Activated T-helper 9 cell treated with anti-CD3 and anti-CD28 coated beads, Interleukin-2, amount 50 U/mL, for 16 hours (primary cell): Measurements from ENCODE around the gene RMDN2.
"Not testable (repeated sequence)": the region's sequence is repeated elsewhere in the genome, so short reads cannot be mapped to it uniquely, and the experiment has no call there.

Experiments
- DNase-seq: peaks from one replicate; pipeline ENCODE4 v3.0.0-alpha.2; 2020; ENCODE audit warnings: low read depth

The RMDN2 gene

DNA sequence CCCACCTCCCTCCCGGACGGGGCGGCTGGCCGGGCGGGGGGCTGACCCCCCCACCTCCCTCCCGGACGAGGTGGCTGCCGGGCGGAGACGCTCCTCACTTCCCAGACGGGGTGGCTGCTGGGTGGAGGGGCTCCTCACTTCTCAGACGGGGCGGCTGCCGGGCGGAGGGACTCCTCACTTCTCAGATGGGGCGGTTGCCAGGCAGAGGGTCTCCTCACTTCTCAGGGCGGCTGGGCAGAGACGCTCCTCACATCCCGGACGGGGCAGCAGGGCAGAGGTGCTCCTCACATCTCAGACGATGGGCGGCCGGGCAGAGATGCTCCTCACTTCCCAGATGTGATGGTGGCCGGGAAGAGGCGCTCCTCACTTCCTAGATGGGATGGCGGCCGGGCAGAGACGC, 7.8 kb downstream of the RMDN2 start:
- not testable (repeated sequence) for DNase-seq

DNA sequence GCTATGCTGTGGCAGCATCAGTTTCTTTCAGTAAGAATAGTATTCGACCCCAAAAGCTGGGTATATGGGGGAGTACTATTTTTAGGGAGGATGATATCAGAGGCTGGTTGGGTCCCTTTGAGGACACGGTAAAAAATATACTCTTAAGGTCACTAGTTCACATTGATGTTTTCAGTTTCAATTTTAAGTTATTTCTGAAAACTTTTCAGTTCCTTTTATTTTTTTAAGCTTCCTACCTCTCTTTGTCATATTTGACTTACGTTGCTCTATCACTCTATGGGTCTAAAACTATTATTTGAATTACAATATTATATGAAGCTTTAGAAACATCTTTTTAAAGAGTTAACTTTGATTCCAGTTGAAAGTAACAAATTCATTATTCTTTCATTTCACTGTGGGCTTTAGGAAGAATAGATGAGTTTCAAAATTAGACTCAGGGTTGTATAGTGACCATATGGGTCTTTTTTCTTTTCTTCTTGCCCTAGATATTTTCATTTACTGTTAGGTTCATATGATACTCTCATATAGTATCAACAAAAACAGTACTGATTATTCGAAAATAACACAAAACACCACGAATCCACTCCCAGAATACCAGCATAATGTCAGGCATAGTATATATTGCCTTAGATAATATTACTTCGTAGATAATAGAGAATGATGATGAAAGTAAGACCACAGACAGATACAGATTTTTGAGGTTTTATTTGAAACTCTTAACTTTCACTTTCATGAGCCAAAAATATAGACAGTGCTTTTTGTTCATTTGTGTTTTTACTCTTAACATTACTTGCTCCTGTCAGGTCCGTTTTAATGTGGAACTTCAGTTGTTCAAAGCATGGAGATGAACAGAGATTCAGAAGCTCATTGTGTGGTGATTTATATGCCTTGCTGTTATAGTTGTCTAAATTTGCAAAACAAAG, 9.8 kb downstream of the RMDN2 start:
- no peak for DNase-seq

DNA sequence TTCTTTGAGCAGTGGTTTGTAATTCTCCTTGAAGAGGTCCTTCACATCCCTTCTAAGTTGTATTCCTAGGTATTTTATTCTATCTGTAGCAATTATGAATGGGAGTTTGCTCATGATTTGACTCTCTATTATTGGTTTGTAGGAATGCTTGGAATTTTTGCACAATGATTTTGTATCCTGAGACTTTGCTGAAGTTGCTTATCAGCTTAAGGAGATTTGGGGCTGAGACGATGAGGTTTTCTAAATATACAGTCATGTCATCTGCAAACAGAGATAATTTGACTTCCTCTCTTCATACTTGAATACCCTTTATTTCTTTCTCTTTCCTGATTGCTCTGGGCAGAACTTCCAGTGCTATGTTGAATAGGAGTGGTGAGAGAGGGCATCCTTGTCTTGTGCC, 12.5 kb downstream of the RMDN2 start:
- DNase-seq: not testable (repeated sequence)

DNA sequence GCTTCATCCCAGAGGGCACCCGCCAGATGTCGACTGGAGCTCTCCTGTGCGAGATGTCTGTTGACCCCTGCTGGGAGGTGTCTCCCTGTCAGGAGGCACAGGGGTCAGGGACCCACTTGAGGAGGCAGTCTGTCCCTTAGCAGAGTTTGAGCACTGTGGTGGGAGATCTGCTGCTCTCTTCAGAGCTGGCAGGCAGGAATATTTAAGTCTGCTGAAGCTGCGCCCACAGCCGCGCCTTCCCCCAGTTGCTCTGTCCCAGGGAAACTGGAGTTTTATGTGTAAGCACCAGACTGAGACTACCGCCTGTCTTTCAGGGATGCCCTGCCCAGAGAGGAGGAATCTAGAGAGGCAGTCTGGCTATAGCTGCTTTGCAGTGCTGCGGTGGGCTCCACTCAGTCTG, 16.2 kb downstream of the RMDN2 start:
- DNase-seq: not testable (repeated sequence)

DNA sequence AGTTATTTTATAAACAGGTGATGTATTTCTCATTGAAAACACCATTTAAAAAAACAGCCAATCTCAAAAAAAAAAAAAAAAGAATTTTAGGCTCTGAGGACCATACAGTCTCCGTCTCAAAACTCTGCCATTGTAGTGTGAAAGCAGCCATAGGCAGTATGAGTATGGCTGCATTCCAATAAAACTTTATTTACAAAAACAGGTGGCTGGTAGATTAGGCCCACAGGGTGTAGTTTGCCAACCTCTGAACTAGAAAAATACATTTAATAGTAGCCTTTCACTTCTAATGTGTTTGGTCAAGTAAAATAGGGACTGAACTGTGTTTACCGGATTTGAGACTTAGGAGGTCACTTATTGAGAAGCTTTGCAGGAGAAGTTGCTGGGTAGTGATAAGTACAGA, 19.2 kb downstream of the RMDN2 start:
- no peak for DNase-seq

DNA sequence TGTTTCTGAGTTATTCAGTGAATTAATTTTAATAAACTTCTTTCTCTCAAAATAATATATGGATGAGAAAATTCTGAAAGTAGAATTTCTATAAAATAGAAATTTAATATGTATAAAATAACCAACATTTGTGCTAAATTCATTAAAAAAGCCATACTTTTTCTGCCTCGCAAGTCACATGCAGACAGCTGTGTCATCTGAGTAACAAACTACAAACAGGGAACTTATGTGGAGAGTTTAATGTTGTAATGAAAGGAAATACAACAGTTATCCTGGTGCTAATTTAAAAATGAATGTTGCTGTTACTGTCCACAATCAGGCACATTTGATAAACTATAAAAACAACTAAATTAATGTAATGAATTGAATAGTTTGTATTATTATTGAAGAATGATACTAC, 22.2 kb downstream of the RMDN2 start:
- DNase-seq: no peak

DNA sequence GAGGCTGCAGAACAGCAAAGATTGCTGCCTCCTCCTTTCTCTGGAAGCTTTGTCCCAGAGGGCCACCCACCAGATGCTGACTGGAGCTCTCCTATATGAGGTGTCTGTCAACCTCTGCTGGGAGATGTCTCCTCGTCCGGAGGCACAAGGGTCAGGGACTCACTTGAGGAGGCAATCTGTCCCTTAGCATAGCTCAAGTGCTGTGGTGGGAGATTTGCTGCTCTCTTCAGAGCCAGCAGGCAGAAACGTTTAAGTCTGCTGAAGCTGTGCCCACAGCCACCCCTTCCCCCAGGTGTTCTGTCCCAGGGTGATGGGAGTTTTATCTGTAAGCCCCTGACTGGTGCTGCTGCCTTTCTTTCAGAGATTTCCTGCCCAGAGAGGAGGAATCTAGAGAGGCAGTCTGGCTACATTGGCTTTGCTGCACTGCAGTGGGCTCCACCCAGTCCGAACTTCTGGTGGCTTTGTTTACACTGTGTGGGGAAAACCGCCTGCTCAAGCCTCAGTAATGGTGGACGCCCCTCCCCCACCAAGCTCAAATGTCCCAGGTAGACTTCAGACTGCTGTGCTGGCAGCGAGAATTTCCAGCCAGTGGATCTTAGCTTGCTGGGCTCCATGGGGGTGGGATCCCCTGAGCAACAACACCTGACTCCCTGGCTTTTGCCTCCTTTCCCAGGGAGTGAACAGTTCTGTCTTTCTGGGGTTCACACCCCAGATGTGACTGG, 37.1 kb downstream of the RMDN2 start:
- not testable (repeated sequence) for DNase-seq

DNA sequence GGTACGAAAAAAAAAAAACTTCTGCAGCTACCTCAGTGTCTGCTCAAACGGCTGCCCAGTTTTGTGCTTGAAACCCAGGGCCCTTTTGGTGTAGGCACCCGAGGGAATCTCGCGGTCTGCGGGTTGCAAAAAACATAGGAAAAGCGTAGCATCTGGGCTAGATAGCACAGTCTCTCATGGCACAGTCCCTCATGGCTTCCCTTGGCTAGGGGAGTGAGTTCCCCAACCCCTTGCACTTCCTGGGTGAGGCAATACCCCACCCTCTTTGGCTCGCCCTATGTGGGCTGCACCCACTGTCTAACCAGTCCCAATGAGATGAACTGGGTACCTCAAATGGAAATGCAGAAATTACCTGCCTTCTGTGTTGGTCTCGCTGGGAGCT, 37.6 kb downstream of the RMDN2 start:
- DNase-seq: not testable (repeated sequence)

DNA sequence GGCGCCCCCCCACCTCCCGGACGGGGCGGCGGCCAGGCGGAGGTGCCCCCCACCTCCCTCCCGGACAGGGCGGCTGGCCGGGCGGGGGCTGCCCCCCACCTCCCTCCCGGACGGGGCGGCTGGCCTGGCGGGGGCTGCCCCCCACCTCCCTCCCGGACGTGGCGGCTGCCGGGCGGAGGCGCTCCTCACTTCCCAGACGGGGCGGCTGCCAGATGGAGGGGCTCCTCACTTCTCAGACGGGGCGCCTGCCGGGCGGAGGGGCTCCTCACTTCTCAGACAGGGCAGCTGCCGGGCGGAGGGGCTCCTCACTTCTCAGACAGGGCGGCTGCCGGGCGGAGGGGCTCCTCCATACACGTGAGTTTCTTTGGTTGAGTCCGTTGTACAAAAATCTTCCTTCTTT, 38.8 kb downstream of the RMDN2 start:
- DNase-seq: not testable (repeated sequence)

DNA sequence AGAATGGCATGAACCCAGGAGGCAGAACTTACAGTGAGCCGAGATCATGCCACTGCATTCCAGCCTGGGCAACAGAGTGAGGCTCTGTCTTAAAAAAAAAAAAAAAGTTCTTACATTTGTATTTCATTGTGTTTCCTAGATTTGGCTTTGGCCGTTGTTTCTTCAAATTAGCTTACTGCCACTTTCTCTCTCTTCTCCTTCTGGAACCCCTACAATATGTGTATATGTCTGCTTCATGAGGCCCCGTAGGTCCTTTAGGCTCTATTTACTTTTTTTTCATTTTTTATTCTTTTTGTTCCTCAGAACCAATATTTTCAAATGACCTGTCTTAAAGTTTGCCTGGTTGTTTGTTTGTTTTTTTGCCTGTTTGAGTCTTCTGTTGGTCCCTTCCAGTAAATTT, 41.2 kb downstream of the RMDN2 start:
- no peak for DNase-seq

DNA sequence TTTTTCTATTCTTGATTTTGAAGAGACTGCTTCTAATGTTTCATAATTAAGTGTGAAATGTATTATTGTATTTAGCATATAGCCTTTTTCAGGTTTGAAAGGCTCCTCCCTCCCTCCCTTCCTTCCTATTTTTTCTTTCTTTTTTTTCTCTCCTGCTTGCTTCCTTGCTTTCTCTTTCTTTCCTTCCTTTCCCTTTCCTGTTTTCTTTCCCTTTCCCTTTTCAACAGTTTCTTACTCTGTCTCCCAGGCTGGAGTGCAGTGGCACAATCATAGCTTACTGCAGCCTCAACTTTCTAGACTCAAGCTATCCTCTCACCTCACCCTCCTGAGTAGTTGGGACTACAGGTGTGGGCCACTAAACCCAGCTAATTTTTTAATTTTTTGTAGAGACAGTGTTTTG, 44.6 kb downstream of the RMDN2 start:
- DNase-seq: no peak

DNA sequence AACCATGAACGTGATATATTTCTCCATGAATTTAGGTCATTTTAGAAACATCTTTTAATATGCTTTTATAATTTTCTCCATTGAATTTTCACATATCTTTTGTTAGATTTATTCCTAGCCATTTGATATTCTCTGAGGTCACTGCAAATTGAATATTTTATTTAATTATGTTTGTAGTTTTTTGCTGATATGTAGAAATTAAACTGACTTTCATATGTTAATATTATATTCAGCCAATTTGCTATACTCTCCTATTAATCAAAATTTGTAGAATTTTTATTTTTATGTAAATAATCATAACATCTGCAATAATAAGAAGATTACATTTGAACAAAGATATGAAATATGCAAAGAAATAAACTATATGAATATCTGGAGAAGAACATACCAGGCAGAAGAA, 46.9 kb downstream of the RMDN2 start:
- DNase-seq: no peak

DNA sequence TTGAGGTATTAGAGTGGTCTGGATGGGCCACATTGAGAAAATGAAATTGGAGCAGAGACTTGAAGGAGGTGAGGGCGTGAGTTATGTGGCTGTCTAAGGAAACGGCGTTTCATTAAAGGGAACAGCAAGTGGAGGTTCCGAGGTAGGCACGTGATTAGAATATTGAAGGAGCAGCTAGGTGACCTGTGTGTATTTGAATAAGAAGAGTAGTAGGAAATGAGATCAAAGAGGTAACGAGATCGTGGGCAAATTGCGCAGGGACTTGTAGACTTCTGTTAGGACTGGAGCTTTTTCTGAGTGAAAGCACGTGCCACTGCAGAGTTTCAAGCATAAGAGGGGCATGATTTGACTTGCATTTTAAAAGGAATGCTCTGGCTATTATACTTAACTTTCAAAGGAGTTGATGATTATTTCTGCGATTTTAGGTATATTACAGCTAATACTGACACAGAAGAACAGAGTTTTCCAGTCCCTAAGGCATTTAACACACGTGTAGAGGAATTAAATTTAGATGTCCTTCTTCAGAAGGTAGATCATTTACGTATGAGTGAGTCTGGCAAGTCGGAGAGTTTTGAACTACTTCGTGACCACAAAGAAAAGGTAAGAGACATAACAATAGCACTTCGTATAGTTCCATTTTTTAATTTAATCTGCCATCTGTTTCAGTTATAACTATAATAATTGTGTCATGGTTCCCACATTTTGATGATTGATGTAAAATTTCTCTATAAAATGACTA, 48.7 kb downstream of the RMDN2 start:
- DNase-seq: no peak

DNA sequence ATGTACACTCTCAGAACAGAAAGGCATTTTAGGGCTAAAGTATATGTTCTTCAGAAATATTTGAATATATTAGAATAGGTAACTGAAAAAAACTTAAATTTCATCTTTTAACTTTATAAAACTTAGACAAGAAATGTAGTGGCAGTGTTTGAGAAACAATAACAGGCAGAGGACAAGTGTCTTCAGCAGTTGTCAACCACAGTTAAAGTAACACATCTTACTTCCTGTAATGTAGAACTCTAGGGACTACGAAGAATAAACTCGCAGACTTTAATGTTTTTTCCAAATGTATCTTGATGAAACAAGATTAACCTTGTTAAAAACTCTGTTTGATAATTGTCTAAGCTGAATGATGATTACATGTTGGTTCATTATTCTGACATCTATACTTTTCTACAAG, 50.7 kb downstream of the RMDN2 start:
- DNase-seq: no peak

DNA sequence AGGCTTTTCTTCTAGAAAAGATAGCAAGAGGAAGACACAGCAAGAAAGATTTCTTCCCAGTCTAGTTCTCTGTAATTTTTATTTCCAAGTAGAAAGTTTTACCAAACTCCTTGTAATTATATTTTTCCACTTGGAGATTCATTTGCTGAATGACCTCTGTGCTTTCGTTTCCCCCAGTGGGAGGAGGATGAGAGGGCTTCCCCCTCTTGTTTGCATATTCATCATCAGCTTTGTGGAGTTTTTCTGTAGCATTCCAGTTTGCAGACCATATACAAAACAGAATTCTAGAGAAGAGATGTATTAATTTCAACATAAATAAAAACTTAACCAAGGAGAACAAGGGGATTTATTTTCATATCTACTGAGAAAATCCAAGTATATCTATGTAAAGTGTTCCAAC, 51.3 kb downstream of the RMDN2 start:
- no peak for DNase-seq

DNA sequence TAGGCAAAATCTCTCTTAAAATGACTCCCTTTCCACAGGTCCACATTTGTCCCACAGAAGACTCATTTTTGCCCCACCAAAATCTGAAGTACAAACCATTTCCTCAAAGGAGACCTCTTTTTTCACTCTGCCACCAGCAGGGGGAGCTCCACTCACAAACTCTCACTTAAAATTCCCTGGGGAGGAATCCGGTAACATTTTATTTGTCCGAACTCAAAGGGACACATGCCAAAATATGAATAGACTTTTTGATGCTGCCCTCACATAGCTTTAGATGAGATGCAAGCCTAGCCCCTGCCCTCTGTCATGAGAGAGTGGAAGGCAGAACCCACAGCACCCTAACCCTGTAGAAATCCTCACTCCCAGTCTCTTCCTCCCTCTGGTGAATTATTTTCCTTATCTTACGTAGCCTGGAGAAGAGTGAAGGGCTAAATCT, 57.1 kb downstream of the RMDN2 start:
- peak; percentile 31 for DNase-seq

DNA sequence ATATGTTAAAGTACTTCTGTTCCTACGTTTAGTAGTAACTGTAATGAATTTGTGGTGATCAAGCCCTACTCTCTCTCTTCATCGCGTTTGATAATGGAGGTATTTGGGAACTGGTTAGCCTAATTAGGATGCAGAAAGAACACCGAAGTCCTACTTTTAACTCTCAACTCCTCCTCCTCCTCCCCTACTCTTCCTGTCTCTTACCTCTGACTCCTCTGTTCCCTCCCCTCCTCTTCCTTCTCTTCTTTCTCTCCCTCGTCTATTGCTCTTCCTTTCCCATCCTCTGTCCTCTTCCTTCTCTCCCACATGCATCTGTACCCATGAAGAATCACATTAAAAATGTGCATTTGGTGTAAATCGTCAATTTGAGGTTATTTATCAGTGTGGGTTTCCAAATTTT, 57.8 kb downstream of the RMDN2 start:
- no peak for DNase-seq

DNA sequence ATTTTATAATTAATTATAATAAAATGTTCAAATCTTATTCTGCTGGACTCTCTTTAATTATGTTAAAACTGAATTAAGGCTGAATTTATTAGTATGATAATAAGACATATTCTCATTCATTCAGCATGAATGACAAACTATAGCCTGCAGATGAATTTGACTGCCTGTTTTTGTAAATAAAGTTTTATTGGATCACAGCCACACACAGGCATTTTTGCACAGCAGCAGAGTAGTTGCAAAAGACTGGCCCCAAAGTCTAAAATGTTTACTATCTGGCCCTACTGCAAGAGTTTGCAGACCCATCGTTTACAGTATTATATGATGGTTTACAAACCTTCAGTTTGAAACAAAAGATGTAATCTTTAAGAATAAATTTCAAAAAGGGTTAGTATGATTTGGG, 58.6 kb downstream of the RMDN2 start:
- DNase-seq: no peak

DNA sequence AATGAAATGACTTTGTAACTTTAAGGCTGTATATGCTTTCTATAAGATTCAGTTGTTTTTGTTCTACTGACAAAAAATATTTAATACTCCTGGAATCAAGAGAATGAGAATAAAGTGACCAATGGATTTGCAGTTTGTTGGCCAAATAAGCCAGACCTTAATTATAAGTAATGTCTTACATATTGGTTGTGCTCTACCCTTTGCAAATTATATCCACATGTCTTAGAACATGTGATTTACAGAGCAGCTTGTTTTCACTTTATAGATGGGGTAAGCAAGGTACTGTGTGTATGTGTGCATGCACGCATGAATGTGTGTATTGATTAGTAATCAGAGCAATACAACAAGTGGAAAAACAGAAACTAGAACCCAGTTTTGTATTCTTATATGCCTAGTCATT, 59.1 kb downstream of the RMDN2 start:
- no peak for DNase-seq

DNA sequence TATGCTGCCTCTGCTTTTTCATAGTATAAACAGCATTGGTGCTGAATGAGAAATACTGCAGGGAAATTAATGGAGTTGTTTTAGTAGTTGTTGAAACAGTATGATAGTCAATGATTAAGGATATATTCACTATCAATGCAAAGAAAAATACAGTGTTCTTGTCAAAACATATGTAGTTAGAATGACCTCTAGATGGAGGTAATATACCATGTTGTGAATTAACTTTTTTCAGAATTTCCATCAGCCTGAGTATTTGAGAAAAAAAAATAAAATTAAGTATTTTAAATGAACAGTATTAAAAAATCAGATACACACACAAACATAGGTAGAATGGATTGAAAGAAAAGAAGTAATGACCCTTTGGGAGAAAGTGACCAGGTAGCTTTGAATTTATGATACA, 59.5 kb downstream of the RMDN2 start:
- no peak for DNase-seq

DNA sequence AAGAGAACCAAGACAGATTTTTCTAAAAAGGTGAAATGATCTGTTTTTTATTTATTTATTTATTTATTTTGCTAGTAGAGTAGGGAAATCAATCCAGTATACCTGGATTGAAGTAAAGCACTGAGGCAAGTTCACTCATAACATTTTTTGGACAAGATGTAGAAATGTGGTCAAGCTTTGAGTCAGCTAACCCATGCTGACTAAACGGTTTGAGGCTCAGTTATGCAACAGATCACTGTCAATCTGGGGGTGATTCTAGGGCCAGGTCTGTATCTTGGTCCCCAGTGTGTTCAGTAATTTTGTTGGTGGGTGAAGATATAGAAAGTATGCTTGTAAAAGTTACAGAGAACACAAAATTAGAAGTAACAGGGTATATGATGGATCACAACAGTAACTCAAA, 60.2 kb downstream of the RMDN2 start:
- DNase-seq: no peak

DNA sequence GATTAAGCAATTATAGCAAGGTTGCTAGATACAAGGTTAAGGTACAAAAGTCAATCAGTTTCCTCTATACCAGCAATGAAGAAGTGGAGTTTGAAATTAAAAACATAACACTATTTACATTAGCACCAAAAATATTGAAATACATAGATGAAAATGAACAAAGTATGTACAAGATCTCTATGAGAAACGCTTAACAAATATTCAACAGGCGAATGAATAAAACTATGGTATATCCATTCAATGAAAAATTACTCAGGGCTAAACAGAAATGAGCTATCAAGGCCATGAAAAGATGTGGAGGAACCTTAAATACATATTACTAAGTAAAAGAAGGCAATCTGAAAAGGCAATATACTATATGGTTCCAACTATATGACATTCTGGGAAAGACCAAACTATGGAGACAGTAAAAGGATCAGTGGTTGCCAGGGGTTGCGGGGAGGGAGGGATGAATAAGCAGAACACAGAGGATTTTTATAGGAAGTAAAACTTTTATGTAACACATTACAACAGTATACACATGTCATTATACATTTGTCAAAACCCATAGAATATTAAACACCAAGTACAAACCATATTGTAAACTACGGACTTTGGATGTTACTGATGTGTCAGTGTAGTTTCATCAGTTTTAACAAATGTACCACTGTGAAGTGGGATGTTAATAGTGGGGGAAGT, 62.1 kb downstream of the RMDN2 start:
- no peak for DNase-seq
